Loucy (cell line): ENCODE data around the gene CYFIP2.

ENCODE experiments used
- H2AFZ ChIP-seq: fragments of 200-600 bp; sonication (generic); 2 replicates; pipeline ENCODE4 v1.6.0; 2016; ENCODE audit warnings: antibody characterized with exemption, mild to moderate bottlenecking, low read length, moderate library complexity
- H3F3A ChIP-seq: fragments of 200-600 bp; 2 replicates; pipeline ENCODE4 v1.6.0; 2016; ENCODE audit warnings: antibody characterized with exemption, low read depth, mild to moderate bottlenecking
- H3K27me3 ChIP-seq: fragments of 200-600 bp; sonication (generic); 2 replicates; pipeline ENCODE4 v1.6.1; 2014; ENCODE audit warnings: low read length, mild to moderate bottlenecking; ENCODE audit not compliant: insufficient read depth, poor library complexity, severe bottlenecking
- H3K36me3 ChIP-seq: fragments of 200-600 bp; sonication (generic); 2 replicates; pipeline ENCODE4 v1.6.1; 2016; ENCODE audit warnings: low read length; ENCODE audit not compliant: insufficient read depth
- H3K4me1 ChIP-seq: fragments of 200-600 bp; sonication (generic); 2 replicates; pipeline ENCODE4 v1.5.1; 2014; ENCODE audit warnings: low read length, mild to moderate bottlenecking; ENCODE audit not compliant: insufficient read depth, poor library complexity, severe bottlenecking
- H3K4me2 ChIP-seq: fragments of 200-600 bp; sonication (generic); 2 replicates; pipeline ENCODE4 v1.6.0; 2014; ENCODE audit warnings: antibody characterized with exemption, low read length, low read depth, mild to moderate bottlenecking; ENCODE audit not compliant: poor library complexity, severe bottlenecking
- H3K4me3 ChIP-seq: fragments of 200-600 bp; sonication (generic); 2 replicates; pipeline ENCODE4 v1.5.1; 2014; ENCODE audit warnings: low read length, mild to moderate bottlenecking, mixed read lengths; ENCODE audit not compliant: poor library complexity, severe bottlenecking
- H3K79me2 ChIP-seq: fragments of 200-600 bp; sonication (generic); 2 replicates; pipeline ENCODE4 v1.6.1; 2014; ENCODE audit warnings: low read length; ENCODE audit not compliant: insufficient read depth
- H3K9ac ChIP-seq: fragments of 200-600 bp; sonication (generic); 2 replicates; pipeline ENCODE4 v1.6.0; 2014; ENCODE audit warnings: mild to moderate bottlenecking, low read depth, low read length, moderate library complexity; ENCODE audit not compliant: poor library complexity, severe bottlenecking
- H3K9me2 ChIP-seq: fragments of 200-600 bp; sonication (generic); replicated peaks from 2 replicates; pipeline ENCODE4 v1.6.1; 2016; ENCODE audit warnings: low read depth, low read length, mixed read lengths
- H3K9me3 ChIP-seq: fragments of 200-600 bp; sonication (generic); 2 replicates; pipeline ENCODE4 v1.6.1; 2014; ENCODE audit warnings: mild to moderate bottlenecking, antibody characterized with exemption, low read length, low read depth; ENCODE audit not compliant: insufficient read depth
- H4K20me1 ChIP-seq: fragments of 200-600 bp; sonication (generic); 2 replicates; pipeline ENCODE4 v1.6.0; 2014; ENCODE audit warnings: antibody characterized with exemption, low read length, mild to moderate bottlenecking; ENCODE audit not compliant: insufficient read depth, poor library complexity, severe bottlenecking
- CTCF ChIP-seq: fragments of 200-600 bp; sonication (generic); conservative IDR thresholded peaks from 2 replicates; pipeline ENCODE4 v1.5.1; 2014; ENCODE audit warnings: mild to moderate bottlenecking, antibody characterized with exemption, low read length
- EZH2phosphoT487 ChIP-seq: fragments of 200-600 bp; IDR thresholded peaks from 2 replicates; pipeline ENCODE4 v1.6.1; 2018; ENCODE audit warnings: antibody characterized with exemption, mild to moderate bottlenecking, moderate library complexity, borderline replicate concordance

Gene CYFIP2

GRCh38 chr5:157289164-157289819 lies 23.4 kb downstream of the CYFIP2 start:
- Histone ChIP-seq H3K9me2 (no peaks in the 10 kb centered on the region), H3K27me3 (no peaks in the 10 kb centered on the region), H3K4me2 (no peak overlapping the region), H3F3A (no peaks in the 10 kb centered on the region), H3K4me3 (no peak overlapping the region), H2AFZ (no peak overlapping the region), H3K4me1 (no peaks in the 10 kb centered on the region), H3K79me2 (peaks cover 15% of the 10 kb centered on the region), H4K20me1 (peaks cover 23% of the 10 kb centered on the region), H3K9me3 (no peaks in the 10 kb centered on the region), H3K36me3 (peaks cover 90% of the 10 kb centered on the region; the same call in 1 of the 2 replicates), H3K9ac (no peak overlapping the region)
- TF ChIP-seq CTCF (no peak), EZH2phosphoT487 (no peak)

- Histone ChIP-seq H4K20me1 (peaks cover 12% of the 10 kb centered on the region), H3K9ac (no peak overlapping the region), H3K4me3 (no peak overlapping the region), H3K9me3 (no peaks in the 10 kb centered on the region), H3K4me2 (no peak overlapping the region), H3K9me2 (no peaks in the 10 kb centered on the region), H3K4me1 (no peaks in the 10 kb centered on the region), H3F3A (no peaks in the 10 kb centered on the region), H3K79me2 (peaks cover 4% of the 10 kb centered on the region; the same call in 1 of the 2 replicates), H2AFZ (no peak overlapping the region), H3K36me3 (peaks cover 90% of the 10 kb centered on the region; the same call in 1 of the 2 replicates), H3K27me3 (no peaks in the 10 kb centered on the region)
- TF ChIP-seq CTCF, result no peak
Observed at GRCh38 chr5:157290156-157290980, 24.4 kb downstream of the CYFIP2 start.

GRCh38 chr5:157290981-157291711 lies 25.2 kb downstream of the CYFIP2 start:
- Histone ChIP-seq H3K4me2 (no peak overlapping the region), H4K20me1 (peaks cover 8% of the 10 kb centered on the region), H3K4me3 (no peak overlapping the region), H3K36me3 (peaks cover 92% of the 10 kb centered on the region; the same call in 1 of the 2 replicates), H3K4me1 (no peaks in the 10 kb centered on the region), H3K27me3 (no peaks in the 10 kb centered on the region), H3K9me3 (no peaks in the 10 kb centered on the region), H2AFZ (no peak overlapping the region), H3F3A (no peaks in the 10 kb centered on the region), H3K9ac (no peak overlapping the region), H3K9me2 (no peaks in the 10 kb centered on the region), H3K79me2 (no peaks in the 10 kb centered on the region)
- no peak for TF ChIP-seq EZH2phosphoT487
